ENCODE measurements around the gene ARHGAP33. TPM values are rescaled to one million over a fixed set of nuclear protein-coding genes. Genes with fewer than 3 reads are reported as not detected.
A peak's percentile ranks its signal among the peaks of the same experiment; 100 is the strongest.

The ARHGAP33 gene
- total RNA-seq, 4 donors from 2014 or later: 8.6 to 166 (median 20.0) TPM

- Histone ChIP-seq H3K27ac (peak overlapping the region in 1 of 4 donors; percentile 92), H3K36me3 (peaks cover 0 to 27% (median 0%) of the 10 kb centered on the region in 3 donors), H3K9me3 (no peaks in the 10 kb centered on the region), H3K4me1 (peaks cover 8 to 47% (median 15%) of the 10 kb centered on the region in 4 donors), H3K4me3 (no peak overlapping the region), H3K27me3 (no peaks in the 10 kb centered on the region)
- TF ChIP-seq CTCF (IDR thresholded peaks at IDR 0.05) (no peak), POLR2A (IDR thresholded peaks at IDR 0.05) (no peak)
- DNase-seq: no peak
These were observed 21.6 kb upstream of the ARHGAP33 start for GRCh38 chr19:35753634-35754369.

- no peak for TF ChIP-seq POLR2A (IDR thresholded peaks at IDR 0.05)
- TF ChIP-seq CTCF (IDR thresholded peaks at IDR 0.05): no peak
- H3K4me3 ChIP-seq: peak overlapping the region in 1 of 4 donors; percentile 79
- peak overlapping the region; percentile 40 to 96 (median 91) for H3K27ac ChIP-seq
- H3K27me3 ChIP-seq: no peaks in the 10 kb centered on the region
- H3K4me1 ChIP-seq: peaks cover 4 to 47% (median 11%) of the 10 kb centered on the region in 4 donors
- H3K9me3 ChIP-seq: no peaks in the 10 kb centered on the region
- peaks cover 0 to 27% (median 0%) of the 10 kb centered on the region in 3 donors for H3K36me3 ChIP-seq
- no peak for DNase-seq
These were observed 20.8 kb upstream of the ARHGAP33 start for GRCh38 chr19:35754370-35755130.

GRCh38 chr19:35755131-35755549 lies 20.2 kb upstream of the ARHGAP33 start:
- Histone ChIP-seq H3K4me1 (peaks cover 4 to 41% (median 11%) of the 10 kb centered on the region in 4 donors), H3K27ac (peak overlapping the region; percentile 40 to 96 (median 91)), H3K36me3 (peaks cover 0 to 27% (median 0%) of the 10 kb centered on the region in 3 donors), H3K4me3 (peak overlapping the region in 3 of 4 donors; percentile 67 to 88 (median 79)), H3K9me3 (no peaks in the 10 kb centered on the region), H3K27me3 (no peaks in the 10 kb centered on the region)
- no peak for TF ChIP-seq POLR2A (IDR thresholded peaks at IDR 0.05)
- no peak for TF ChIP-seq CTCF (IDR thresholded peaks at IDR 0.05)
- no peak for DNase-seq

GRCh38 chr19:35755550-35756376 lies 19.6 kb upstream of the ARHGAP33 start:
- Histone ChIP-seq H3K4me1 (peaks cover 4 to 41% (median 11%) of the 10 kb centered on the region in 4 donors), H3K4me3 (peak overlapping the region; percentile 22 to 88 (median 73)), H3K27me3 (no peaks in the 10 kb centered on the region)

More at GRCh38 chr19:35755550-35756376, 19.6 kb upstream of the ARHGAP33 start:
- DNase-seq: peak; percentile 30 to 80 (median 80)
- H3K27ac ChIP-seq: peak overlapping the region; percentile 74 to 96 (median 91)
- no peaks in the 10 kb centered on the region for H3K9me3 ChIP-seq
- peaks cover 0 to 31% (median 0%) of the 10 kb centered on the region in 3 donors for H3K36me3 ChIP-seq
- TF ChIP-seq CTCF (IDR thresholded peaks at IDR 0.05) (no peak), POLR2A (IDR thresholded peaks at IDR 0.05) (no peak)

Data from Peyer's patch (tissue), 4 donors.